ENCODE data around the gene AMDHD2.

DNA sequence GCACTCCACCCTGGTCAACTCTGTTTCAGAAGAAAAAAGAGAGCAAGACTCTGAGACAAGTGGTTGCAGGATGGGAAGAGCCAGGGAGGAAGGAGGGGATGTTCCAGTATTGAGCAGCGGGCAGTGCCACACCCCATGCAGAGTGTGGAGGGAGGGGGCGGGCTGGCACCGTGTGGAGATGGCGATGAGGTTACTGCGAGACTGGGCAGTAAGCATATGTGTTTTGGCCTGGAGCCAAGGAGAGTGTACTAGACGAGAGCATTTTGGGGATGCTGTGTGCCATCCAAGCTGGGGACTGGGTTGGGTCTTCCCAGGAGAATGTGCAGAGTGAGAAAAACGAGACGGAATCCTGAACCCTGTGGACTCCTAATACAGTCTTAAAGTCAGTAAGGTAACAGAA lies 41.9 kb upstream of the AMDHD2 start:
- TF ChIP-seq SP2 (tag by site-specific recombination; IDR thresholded peaks at IDR 0.05), result no peak
- TF ChIP-seq, protein P1, sequence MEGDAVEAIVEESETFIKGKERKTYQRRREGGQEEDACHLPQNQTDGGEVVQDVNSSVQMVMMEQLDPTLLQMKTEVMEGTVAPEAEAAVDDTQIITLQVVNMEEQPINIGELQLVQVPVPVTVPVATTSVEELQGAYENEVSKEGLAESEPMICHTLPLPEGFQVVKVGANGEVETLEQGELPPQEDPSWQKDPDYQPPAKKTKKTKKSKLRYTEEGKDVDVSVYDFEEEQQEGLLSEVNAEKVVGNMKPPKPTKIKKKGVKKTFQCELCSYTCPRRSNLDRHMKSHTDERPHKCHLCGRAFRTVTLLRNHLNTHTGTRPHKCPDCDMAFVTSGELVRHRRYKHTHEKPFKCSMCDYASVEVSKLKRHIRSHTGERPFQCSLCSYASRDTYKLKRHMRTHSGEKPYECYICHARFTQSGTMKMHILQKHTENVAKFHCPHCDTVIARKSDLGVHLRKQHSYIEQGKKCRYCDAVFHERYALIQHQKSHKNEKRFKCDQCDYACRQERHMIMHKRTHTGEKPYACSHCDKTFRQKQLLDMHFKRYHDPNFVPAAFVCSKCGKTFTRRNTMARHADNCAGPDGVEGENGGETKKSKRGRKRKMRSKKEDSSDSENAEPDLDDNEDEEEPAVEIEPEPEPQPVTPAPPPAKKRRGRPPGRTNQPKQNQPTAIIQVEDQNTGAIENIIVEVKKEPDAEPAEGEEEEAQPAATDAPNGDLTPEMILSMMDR (tag by site-specific recombination; IDR thresholded peaks at IDR 0.05), result no peak
- TF ChIP-seq BCL11B (tag by site-specific recombination; IDR thresholded peaks at IDR 0.05; ENCODE audit: low read depth), result no peak
- no peak for TF ChIP-seq RBAK (tag by site-specific recombination; IDR thresholded peaks at IDR 0.05)
- no peak for TF ChIP-seq ZSCAN16 (tag by site-specific recombination; IDR thresholded peaks at IDR 0.05)
- TF ChIP-seq, protein P2, sequence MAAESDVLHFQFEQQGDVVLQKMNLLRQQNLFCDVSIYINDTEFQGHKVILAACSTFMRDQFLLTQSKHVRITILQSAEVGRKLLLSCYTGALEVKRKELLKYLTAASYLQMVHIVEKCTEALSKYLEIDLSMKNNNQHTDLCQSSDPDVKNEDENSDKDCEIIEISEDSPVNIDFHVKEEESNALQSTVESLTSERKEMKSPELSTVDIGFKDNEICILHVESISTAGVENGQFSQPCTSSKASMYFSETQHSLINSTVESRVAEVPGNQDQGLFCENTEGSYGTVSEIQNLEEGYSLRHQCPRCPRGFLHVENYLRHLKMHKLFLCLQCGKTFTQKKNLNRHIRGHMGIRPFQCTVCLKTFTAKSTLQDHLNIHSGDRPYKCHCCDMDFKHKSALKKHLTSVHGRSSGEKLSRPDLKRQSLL (tag by site-specific recombination; IDR thresholded peaks at IDR 0.05), result no peak
- no peak for TF ChIP-seq ZNF16 (tag by site-specific recombination; IDR thresholded peaks at IDR 0.05; ENCODE audit: low read depth)
- no peak for TF ChIP-seq KLF16 (tag by site-specific recombination; IDR thresholded peaks at IDR 0.05)
- TF ChIP-seq, protein P3, sequence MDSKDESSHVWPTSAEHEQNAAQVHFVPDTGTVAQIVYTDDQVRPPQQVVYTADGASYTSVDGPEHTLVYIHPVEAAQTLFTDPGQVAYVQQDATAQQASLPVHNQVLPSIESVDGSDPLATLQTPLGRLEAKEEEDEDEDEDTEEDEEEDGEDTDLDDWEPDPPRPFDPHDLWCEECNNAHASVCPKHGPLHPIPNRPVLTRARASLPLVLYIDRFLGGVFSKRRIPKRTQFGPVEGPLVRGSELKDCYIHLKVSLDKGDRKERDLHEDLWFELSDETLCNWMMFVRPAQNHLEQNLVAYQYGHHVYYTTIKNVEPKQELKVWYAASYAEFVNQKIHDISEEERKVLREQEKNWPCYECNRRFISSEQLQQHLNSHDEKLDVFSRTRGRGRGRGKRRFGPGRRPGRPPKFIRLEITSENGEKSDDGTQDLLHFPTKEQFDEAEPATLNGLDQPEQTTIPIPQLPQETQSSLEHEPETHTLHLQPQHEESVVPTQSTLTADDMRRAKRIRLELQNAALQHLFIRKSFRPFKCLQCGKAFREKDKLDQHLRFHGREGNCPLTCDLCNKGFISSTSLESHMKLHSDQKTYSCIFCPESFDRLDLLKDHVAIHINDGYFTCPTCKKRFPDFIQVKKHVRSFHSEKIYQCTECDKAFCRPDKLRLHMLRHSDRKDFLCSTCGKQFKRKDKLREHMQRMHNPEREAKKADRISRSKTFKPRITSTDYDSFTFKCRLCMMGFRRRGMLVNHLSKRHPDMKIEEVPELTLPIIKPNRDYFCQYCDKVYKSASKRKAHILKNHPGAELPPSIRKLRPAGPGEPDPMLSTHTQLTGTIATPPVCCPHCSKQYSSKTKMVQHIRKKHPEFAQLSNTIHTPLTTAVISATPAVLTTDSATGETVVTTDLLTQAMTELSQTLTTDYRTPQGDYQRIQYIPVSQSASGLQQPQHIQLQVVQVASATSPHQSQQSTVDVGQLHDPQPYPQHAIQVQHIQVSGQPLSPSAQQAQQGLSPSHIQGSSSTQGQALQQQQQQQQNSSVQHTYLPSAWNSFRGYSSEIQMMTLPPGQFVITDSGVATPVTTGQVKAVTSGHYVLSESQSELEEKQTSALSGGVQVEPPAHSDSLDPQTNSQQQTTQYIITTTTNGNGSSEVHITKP (tag by site-specific recombination; IDR thresholded peaks at IDR 0.05), result no peak
